ENCODE measurements around the gene MYO10.

DNA sequence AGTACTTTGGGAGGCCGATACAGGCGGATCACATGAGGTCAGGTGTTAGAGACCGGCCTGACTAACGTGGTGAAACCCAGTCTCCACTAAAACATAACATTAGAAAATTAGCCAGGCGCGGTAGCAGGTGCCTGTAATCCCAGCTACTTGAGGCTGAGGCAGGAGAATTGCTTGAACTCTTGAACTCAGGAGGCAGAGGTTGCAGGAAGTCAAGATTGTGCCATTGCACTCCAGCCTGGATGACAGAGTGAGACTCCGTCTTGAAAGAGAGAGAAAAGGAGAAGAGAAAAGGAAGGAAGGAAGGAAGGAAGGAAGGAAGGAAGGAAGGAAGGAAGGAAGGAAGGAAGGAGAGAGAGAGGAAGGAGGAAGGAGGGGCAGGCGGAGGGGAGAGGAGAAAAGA, 45.1 kb downstream of the MYO10 start:
- TF ChIP-seq, protein P1, sequence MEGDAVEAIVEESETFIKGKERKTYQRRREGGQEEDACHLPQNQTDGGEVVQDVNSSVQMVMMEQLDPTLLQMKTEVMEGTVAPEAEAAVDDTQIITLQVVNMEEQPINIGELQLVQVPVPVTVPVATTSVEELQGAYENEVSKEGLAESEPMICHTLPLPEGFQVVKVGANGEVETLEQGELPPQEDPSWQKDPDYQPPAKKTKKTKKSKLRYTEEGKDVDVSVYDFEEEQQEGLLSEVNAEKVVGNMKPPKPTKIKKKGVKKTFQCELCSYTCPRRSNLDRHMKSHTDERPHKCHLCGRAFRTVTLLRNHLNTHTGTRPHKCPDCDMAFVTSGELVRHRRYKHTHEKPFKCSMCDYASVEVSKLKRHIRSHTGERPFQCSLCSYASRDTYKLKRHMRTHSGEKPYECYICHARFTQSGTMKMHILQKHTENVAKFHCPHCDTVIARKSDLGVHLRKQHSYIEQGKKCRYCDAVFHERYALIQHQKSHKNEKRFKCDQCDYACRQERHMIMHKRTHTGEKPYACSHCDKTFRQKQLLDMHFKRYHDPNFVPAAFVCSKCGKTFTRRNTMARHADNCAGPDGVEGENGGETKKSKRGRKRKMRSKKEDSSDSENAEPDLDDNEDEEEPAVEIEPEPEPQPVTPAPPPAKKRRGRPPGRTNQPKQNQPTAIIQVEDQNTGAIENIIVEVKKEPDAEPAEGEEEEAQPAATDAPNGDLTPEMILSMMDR (IDR thresholded peaks at IDR 0.05), result no peak
- TF ChIP-seq POLR2A (IDR thresholded peaks at IDR 0.05), result no peak
